ENCODE measurements around the gene GMPS.

DNA sequence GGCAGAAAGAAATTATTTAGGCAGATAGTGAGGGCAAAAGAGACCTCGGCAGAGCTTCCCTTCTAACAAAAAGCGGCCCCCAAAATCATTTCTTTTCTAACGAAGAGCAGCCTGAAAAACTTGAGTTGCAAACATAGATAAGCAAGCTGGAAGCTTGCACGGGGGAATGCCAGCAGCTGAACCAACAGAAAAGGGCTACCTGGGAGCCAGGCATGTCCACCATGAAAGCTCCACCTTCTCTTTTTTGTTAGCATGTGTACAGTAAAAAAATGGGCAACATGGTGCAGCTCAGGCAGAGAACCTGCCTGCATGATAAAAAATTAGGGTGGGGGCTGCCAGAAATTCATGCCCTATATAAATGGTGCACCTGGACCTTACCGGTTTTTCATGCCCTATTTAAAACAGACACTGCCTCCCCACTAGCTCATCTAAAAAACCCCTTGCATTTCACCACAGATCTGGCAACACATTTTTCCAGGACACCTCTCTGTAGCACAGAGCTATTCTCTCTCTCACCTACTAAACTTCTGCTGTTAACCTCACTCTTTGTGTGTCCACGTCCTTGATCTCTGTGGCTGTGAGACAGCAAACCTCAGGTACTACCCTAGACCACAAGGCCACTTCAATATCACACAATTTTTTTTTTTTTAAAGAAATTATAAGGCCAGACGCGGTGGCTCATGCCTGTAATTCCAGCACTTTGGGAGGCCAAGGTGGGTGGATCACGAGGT lies 34.9 kb upstream of the GMPS start:
- TF ChIP-seq EP300 (IDR thresholded peaks at IDR 0.05) (no peak), POLR2A (IDR thresholded peaks at IDR 0.05) (no peak)
- TF ChIP-seq, protein P1, sequence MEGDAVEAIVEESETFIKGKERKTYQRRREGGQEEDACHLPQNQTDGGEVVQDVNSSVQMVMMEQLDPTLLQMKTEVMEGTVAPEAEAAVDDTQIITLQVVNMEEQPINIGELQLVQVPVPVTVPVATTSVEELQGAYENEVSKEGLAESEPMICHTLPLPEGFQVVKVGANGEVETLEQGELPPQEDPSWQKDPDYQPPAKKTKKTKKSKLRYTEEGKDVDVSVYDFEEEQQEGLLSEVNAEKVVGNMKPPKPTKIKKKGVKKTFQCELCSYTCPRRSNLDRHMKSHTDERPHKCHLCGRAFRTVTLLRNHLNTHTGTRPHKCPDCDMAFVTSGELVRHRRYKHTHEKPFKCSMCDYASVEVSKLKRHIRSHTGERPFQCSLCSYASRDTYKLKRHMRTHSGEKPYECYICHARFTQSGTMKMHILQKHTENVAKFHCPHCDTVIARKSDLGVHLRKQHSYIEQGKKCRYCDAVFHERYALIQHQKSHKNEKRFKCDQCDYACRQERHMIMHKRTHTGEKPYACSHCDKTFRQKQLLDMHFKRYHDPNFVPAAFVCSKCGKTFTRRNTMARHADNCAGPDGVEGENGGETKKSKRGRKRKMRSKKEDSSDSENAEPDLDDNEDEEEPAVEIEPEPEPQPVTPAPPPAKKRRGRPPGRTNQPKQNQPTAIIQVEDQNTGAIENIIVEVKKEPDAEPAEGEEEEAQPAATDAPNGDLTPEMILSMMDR (IDR thresholded peaks at IDR 0.05): no peak
